Measurements from ENCODE around the gene TIFAB.

- no peak for TF ChIP-seq POLR2A (IDR thresholded peaks at IDR 0.05)
- TF ChIP-seq CTCF (IDR thresholded peaks at IDR 0.05) = no peak
- TF ChIP-seq POLR2AphosphoS5 (IDR thresholded peaks at IDR 0.05) = no peak
Observed at GRCh38 chr5:135478938-135479337, 26.8 kb upstream of the TIFAB start.

All from transverse colon (tissue), 4 donors.